Endothelial cell of umbilical vein (primary cell): ENCODE measurements around the gene ERBIN. TPM values are rescaled to one million over a fixed set of nuclear protein-coding genes. Genes with fewer than 3 reads are reported as not detected.

Experiments used
- BruUV-seq: library from RNA; stranded (reverse); fragments of 400-500 nt; replicated peaks from 2 replicates; lab custom pipeline; 2021; lab: Mats Ljungman, UMichigan
- CTCF ChIA-PET: fragments of 300-600, 350-600 bp; sonication (Branson Sonifier 250); formaldehyde crosslinking; loops from one replicate; lab custom pipeline; 2021; ENCODE audit warnings: antibody characterized with exemption, inconsistent platforms; lab: Charles Lee
- POLR2A ChIA-PET: fragments of 300-600, 350-600 bp; sonication (Branson Sonifier 250); formaldehyde crosslinking; loops from one replicate; lab custom pipeline; 2021; ENCODE audit warnings: antibody characterized with exemption, inconsistent platforms; lab: Charles Lee
- DNase-seq: peaks from one replicate; pipeline ENCODE4 v3.0.0-alpha.2; 2011; ENCODE audit warnings: low read depth, low spot score
- FAIRE-seq: peaks from 2 replicates; lab custom pipeline; 2011; peaks lifted over from hg19 to GRCh38; lab: Jason Lieb, UNC
- H2AFZ ChIP-seq: 2 replicates; pipeline ENCODE4 v1.6.0; 2012; ENCODE audit warnings: low read depth, low read length, control low read depth, inconsistent platforms
- H3K27ac ChIP-seq: 2 replicates; pipeline ENCODE4 v1.5.1; 2011; ENCODE audit warnings: low read depth, mild to moderate bottlenecking, control low read depth, low read length, moderate library complexity; ENCODE audit not compliant: insufficient read depth
- H3K27me3 ChIP-seq, 2 experiments: 2 replicates each; pipeline versions ENCODE4 v1.6.0 to v1.6.1; 2011; ENCODE audit warnings: low read length in 2 of 2, mixed read lengths in 1 of 2; ENCODE audit not compliant: control insufficient read depth in 2 of 2, insufficient read depth in 2 of 2
- H3K36me3 ChIP-seq, 2 experiments: 2 replicates in 1 of 2; 3 replicates in 1 of 2; pipeline ENCODE4 v1.5.1; 2011; ENCODE audit warnings: low read length in 2 of 2, mild to moderate bottlenecking in 1 of 2, moderate library complexity in 1 of 2; ENCODE audit not compliant: control insufficient read depth in 2 of 2, insufficient read depth in 2 of 2; ENCODE audit errors: extremely low read depth in 1 of 2
- H3K4me1 ChIP-seq: 3 replicates; pipeline ENCODE4 v1.5.1; 2011; ENCODE audit warnings: mild to moderate bottlenecking, low read length; ENCODE audit not compliant: control insufficient read depth, insufficient read depth; ENCODE audit errors: extremely low read depth
- H3K4me2 ChIP-seq: 2 replicates; pipeline ENCODE4 v1.6.1; 2011; ENCODE audit warnings: low read length, control low read depth, mixed read lengths; ENCODE audit not compliant: insufficient read depth
- H3K4me3 ChIP-seq, 3 experiments: fragments of 200-600 bp in 1 of 3; sonication (generic), shearing (Covaris generic) in 1 of 3; replicated peaks in 1 of 3; 2 replicates each; pipeline ENCODE4 v1.5.1; 2011 to 2016; ENCODE audit warnings: control low read depth in 3 of 3, low read length in 3 of 3, mild to moderate bottlenecking in 2 of 3, inconsistent platforms in 1 of 3, low read depth in 1 of 3, moderate library complexity in 1 of 3; ENCODE audit not compliant: insufficient read depth in 1 of 3
- H3K79me2 ChIP-seq: 2 replicates; pipeline ENCODE4 v1.6.0; 2012; ENCODE audit warnings: low read length, inconsistent platforms; ENCODE audit not compliant: control insufficient read depth, insufficient read depth
- H3K9ac ChIP-seq: replicated peaks from 2 replicates; pipeline ENCODE3; 2011; ENCODE audit warnings: low read length, control low read depth; ENCODE audit not compliant: insufficient read depth; ENCODE audit errors: extremely low read depth
- H3K9me1 ChIP-seq: replicated peaks from 3 replicates; pipeline ENCODE4 v1.6.0; 2011; ENCODE audit warnings: mild to moderate bottlenecking, low read length; ENCODE audit not compliant: control insufficient read depth, insufficient read depth; ENCODE audit errors: extremely low read depth
- H3K9me3 ChIP-seq: replicated peaks from 2 replicates; pipeline ENCODE4 v1.5.1; 2012; ENCODE audit warnings: low read length, inconsistent platforms; ENCODE audit not compliant: control insufficient read depth, insufficient read depth
- H4K20me1 ChIP-seq: replicated peaks from 2 replicates; pipeline ENCODE3; 2011; ENCODE audit warnings: mild to moderate bottlenecking, low read length; ENCODE audit not compliant: control insufficient read depth, insufficient read depth; ENCODE audit errors: extremely low read depth
- EZH2 ChIP-seq: IDR thresholded peaks from 2 replicates; pipeline ENCODE4 v1.6.1; 2012; ENCODE audit warnings: borderline replicate concordance, low read depth, mild to moderate bottlenecking, moderate library complexity, low read length, inconsistent platforms; ENCODE audit not compliant: severe bottlenecking
- FOS ChIP-seq: IDR thresholded peaks from 2 replicates; pipeline ENCODE4 v1.6.1; 2011; ENCODE audit warnings: mild to moderate bottlenecking, low read length, moderate library complexity, borderline replicate concordance; ENCODE audit not compliant: insufficient read depth
- GATA2 ChIP-seq: IDR thresholded peaks from 2 replicates; pipeline ENCODE4 v1.7.0; 2011; ENCODE audit warnings: low read depth, mild to moderate bottlenecking, moderate library complexity, mixed read lengths, low read length; ENCODE audit not compliant: insufficient read length, insufficient read depth
- JUN ChIP-seq: IDR thresholded peaks from 2 replicates; pipeline ENCODE4 v1.6.1; 2011; ENCODE audit warnings: borderline replicate concordance, low read depth; ENCODE audit not compliant: insufficient read length, insufficient read depth
- MYC ChIP-seq: IDR thresholded peaks from one replicate; pipeline ENCODE4 v1.6.1; 2011; ENCODE audit warnings: mild to moderate bottlenecking, low read depth, low read length
- POLR2A ChIP-seq: IDR thresholded peaks from 2 replicates; pipeline ENCODE4 v1.6.1; 2012; ENCODE audit warnings: low read depth, mild to moderate bottlenecking, control low read depth, low read length
- POLR2AphosphoS5 ChIP-seq: IDR thresholded peaks from 2 replicates; pipeline ENCODE4 v1.6.1; 2012; ENCODE audit warnings: low read depth, mild to moderate bottlenecking, control low read depth, low read length, moderate library complexity; ENCODE audit not compliant: insufficient read depth
- dilution Hi-C: fragments of 300-500 bp; cut with MboI; formaldehyde crosslinking; loops from one replicate; pipeline ENCODE4 v1.15.0; 2019; ENCODE audit warnings: low sequenced_read_pairs; ENCODE audit not compliant: extremely low pct_ligation_motif_present
- intact Hi-C: fragments of 100-400 bp; cut with micrococcal nuclease; formaldehyde crosslinking; loops from one replicate; pipeline ENCODE4 v1.10.0; 2022
- polyA plus RNA-seq, 4 experiments: library from polyadenylated mRNA; depleted of rRNA in 3 of 4; stranded (reverse) in 3 of 4; unstranded in 1 of 4; fragments of >200 nt; gene quantifications; 2 replicates each; pipeline versions ENCODE4 v1.2.1 to v1.2.3, GENCODE V29; 2011 to 2012; ENCODE audit warnings: missing spikeins in 1 of 4
- total RNA-seq: library from RNA; stranded (reverse); gene quantifications from 2 replicates; pipeline ENCODE4 v1.2.3, GENCODE V29; 2021
- TF ChIP-seq, protein P1 (sequence below), 2 donors: IDR thresholded peaks; 1 replicate in 1 of 2; 2 replicates in 1 of 2; pipeline ENCODE4 v1.5.1; 2011; ENCODE audit warnings: low read length in 2 of 2, mild to moderate bottlenecking in 2 of 2, moderate library complexity in 2 of 2, control low read depth in 1 of 2, inconsistent platforms in 1 of 2, low read depth in 1 of 2; ENCODE audit not compliant: insufficient read depth in 1 of 2; ENCODE audit errors: extremely low read depth in 1 of 2
- TF ChIP-seq, protein P2 (sequence below): IDR thresholded peaks from 2 replicates; pipeline ENCODE4 v1.6.1; 2011; ENCODE audit not compliant: insufficient read depth, insufficient read length

ERBIN gene
- total and polyA plus RNA-seq, 2 donors (not counting 3 experiments of a cell fraction or from before 2014, with no cell fraction given) = 8.1 to 55.6 TPM

DNA sequence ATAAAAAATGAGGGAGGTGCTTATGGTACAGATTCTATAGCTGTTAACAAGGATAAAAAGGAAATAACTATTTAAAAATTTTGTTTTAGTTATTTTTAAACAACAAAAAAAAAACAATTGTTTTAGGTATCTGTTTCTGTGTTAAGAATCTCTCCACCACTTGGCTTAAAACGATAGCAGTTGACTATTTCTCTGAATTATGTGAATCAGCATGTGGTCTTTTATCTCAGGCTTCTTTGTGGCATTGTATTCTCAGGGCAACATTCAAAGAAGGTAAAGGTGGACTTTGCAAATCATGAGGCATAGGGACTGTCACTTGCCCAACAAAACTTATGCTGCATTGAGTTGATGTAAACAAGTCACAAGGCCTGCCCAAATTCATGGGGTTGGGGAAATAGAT lies 55.2 kb downstream of the ERBIN start:
- no peak for TF ChIP-seq EZH2
- no peak for TF ChIP-seq FOS
- TF ChIP-seq GATA2 = no peak
- TF ChIP-seq, protein P1, sequence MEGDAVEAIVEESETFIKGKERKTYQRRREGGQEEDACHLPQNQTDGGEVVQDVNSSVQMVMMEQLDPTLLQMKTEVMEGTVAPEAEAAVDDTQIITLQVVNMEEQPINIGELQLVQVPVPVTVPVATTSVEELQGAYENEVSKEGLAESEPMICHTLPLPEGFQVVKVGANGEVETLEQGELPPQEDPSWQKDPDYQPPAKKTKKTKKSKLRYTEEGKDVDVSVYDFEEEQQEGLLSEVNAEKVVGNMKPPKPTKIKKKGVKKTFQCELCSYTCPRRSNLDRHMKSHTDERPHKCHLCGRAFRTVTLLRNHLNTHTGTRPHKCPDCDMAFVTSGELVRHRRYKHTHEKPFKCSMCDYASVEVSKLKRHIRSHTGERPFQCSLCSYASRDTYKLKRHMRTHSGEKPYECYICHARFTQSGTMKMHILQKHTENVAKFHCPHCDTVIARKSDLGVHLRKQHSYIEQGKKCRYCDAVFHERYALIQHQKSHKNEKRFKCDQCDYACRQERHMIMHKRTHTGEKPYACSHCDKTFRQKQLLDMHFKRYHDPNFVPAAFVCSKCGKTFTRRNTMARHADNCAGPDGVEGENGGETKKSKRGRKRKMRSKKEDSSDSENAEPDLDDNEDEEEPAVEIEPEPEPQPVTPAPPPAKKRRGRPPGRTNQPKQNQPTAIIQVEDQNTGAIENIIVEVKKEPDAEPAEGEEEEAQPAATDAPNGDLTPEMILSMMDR (IDR thresholded peaks at IDR 0.05; ENCODE audit: extremely low read depth in 1 of 2, insufficient read depth in 1 of 2, low read depth in 1 of 2, low read length in 2 of 2) = no peak
- no peak for TF ChIP-seq JUN
- no peak for TF ChIP-seq MYC
- no peak for TF ChIP-seq POLR2A
- TF ChIP-seq, protein P2, sequence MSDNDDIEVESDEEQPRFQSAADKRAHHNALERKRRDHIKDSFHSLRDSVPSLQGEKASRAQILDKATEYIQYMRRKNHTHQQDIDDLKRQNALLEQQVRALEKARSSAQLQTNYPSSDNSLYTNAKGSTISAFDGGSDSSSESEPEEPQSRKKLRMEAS = no peak
- TF ChIP-seq POLR2AphosphoS5 = no peak
- DNase-seq = no peak
- Histone ChIP-seq H3K27me3 (no peaks in the 10 kb centered on the region), H2AFZ (no peak overlapping the region), H3K9ac (no peak overlapping the region), H3K4me1 (peaks cover 2% of the 10 kb centered on the region), H3K4me2 (no peak overlapping the region), H3K9me3 (no peaks in the 10 kb centered on the region), H4K20me1 (peaks cover 3% of the 10 kb centered on the region), H3K36me3 (no peaks in the 10 kb centered on the region), H3K4me3 (no peak overlapping the region), H3K27ac (no peak overlapping the region), H3K9me1 (no peaks in the 10 kb centered on the region), H3K79me2 (peaks cover 54% of the 10 kb centered on the region)
- CTCF ChIA-PET = no interaction called here
- no TSS peak for BruUV-seq
- POLR2A ChIA-PET = no interaction called here
- intact Hi-C loops = no loop called here
- no peak for FAIRE-seq
- dilution Hi-C loops = no loop called here
